Measurements from ENCODE around the gene ASGR1.

The ASGR1 gene

GRCh38 chr17:7178973-7179316, 225 bp downstream of the ASGR1 start:
- H3K27ac ChIP-seq (ENCODE audit: poor library complexity, severe bottlenecking): no peak overlapping the region
- no peak overlapping the region for H3K4me3 ChIP-seq (ENCODE audit: severe bottlenecking)
- TF ChIP-seq CTCF (IDR thresholded peaks at IDR 0.05; ENCODE audit: poor library complexity, severe bottlenecking): no peak
- DNase-seq (ENCODE audit: low spot score): no peak
- H3K27me3 ChIP-seq (ENCODE audit: insufficient read depth, poor library complexity, severe bottlenecking): no peaks in the 10 kb centered on the region
- ATAC-seq (ENCODE audit: low read depth): no peak
- no peaks in the 10 kb centered on the region for H3K4me1 ChIP-seq (ENCODE audit: insufficient read depth, poor library complexity, severe bottlenecking)
- no peaks in the 10 kb centered on the region for H3K9me3 ChIP-seq (ENCODE audit: severe bottlenecking)
- H3K36me3 ChIP-seq (ENCODE audit: low read depth): no peaks in the 10 kb centered on the region

GRCh38 chr17:7177954-7178477, 1.2 kb downstream of the ASGR1 start:
- no peaks in the 10 kb centered on the region for H3K9me3 ChIP-seq (ENCODE audit: severe bottlenecking)
- no peaks in the 10 kb centered on the region for H3K27me3 ChIP-seq (ENCODE audit: insufficient read depth, poor library complexity, severe bottlenecking)
- ATAC-seq (ENCODE audit: low read depth): no peak
- no peaks in the 10 kb centered on the region for H3K36me3 ChIP-seq (ENCODE audit: low read depth)
- peak overlapping the region; percentile 19 for H3K4me3 ChIP-seq (ENCODE audit: severe bottlenecking)
- no peak overlapping the region for H3K27ac ChIP-seq (ENCODE audit: poor library complexity, severe bottlenecking)
- no peaks in the 10 kb centered on the region for H3K4me1 ChIP-seq (ENCODE audit: insufficient read depth, poor library complexity, severe bottlenecking)
- no peak for DNase-seq (ENCODE audit: low spot score)
- no peak for TF ChIP-seq CTCF (IDR thresholded peaks at IDR 0.05; ENCODE audit: poor library complexity, severe bottlenecking)

GRCh38 chr17:7177191-7177953, 1.8 kb downstream of the ASGR1 start:
- ATAC-seq (ENCODE audit: low read depth) (peak; percentile 64), DNase-seq (ENCODE audit: low spot score) (no peak)
- no peaks in the 10 kb centered on the region for H3K9me3 ChIP-seq (ENCODE audit: severe bottlenecking)
- peak; percentile 88 for TF ChIP-seq CTCF (IDR thresholded peaks at IDR 0.05; ENCODE audit: poor library complexity, severe bottlenecking)
- no peaks in the 10 kb centered on the region for H3K27me3 ChIP-seq (ENCODE audit: insufficient read depth, poor library complexity, severe bottlenecking)
- H3K4me1 ChIP-seq (ENCODE audit: insufficient read depth, poor library complexity, severe bottlenecking): no peaks in the 10 kb centered on the region
- H3K36me3 ChIP-seq (ENCODE audit: low read depth): no peaks in the 10 kb centered on the region
- no peak overlapping the region for H3K27ac ChIP-seq (ENCODE audit: poor library complexity, severe bottlenecking)
- H3K4me3 ChIP-seq (ENCODE audit: severe bottlenecking): peak overlapping the region; percentile 19

GRCh38 chr17:7176841-7177190, 2.4 kb downstream of the ASGR1 start:
- Histone ChIP-seq H3K9me3 (ENCODE audit: severe bottlenecking) (no peaks in the 10 kb centered on the region), H3K4me1 (ENCODE audit: insufficient read depth, poor library complexity, severe bottlenecking) (no peaks in the 10 kb centered on the region), H3K27ac (ENCODE audit: poor library complexity, severe bottlenecking) (no peak overlapping the region), H3K27me3 (ENCODE audit: insufficient read depth, poor library complexity, severe bottlenecking) (no peaks in the 10 kb centered on the region), H3K4me3 (ENCODE audit: severe bottlenecking) (no peak overlapping the region), H3K36me3 (ENCODE audit: low read depth) (no peaks in the 10 kb centered on the region)
- ATAC-seq (ENCODE audit: low read depth) (no peak), DNase-seq (ENCODE audit: low spot score) (no peak)
- TF ChIP-seq CTCF (IDR thresholded peaks at IDR 0.05; ENCODE audit: poor library complexity, severe bottlenecking): no peak

Data from RWPE2 (cell line).